Liver (tissue), 3 donors: ENCODE results near the gene KRTAP5-6.
"Not testable (repeated sequence)": the region's sequence is repeated elsewhere in the genome, so short reads cannot be mapped to it uniquely, and the experiment has no call there.

Experiments
- EGR1 ChIP-seq, 2 donors: IDR thresholded peaks; 2 replicates each; pipeline ENCODE4 v1.6.1; 2016 to 2018; ENCODE audit warnings: antibody characterized with exemption in 2 of 2, low read depth in 2 of 2
- JUND ChIP-seq, 2 donors: IDR thresholded peaks; 2 replicates each; pipeline ENCODE4 v1.6.1; 2016; ENCODE audit warnings: antibody characterized with exemption in 2 of 2
- MAX ChIP-seq: IDR thresholded peaks from 2 replicates; pipeline ENCODE4 v1.6.1; 2016; ENCODE audit warnings: antibody characterized with exemption
- RAD21 ChIP-seq, 2 donors: IDR thresholded peaks; 2 replicates each; pipeline ENCODE4 v1.6.1; 2016; ENCODE audit warnings: antibody characterized with exemption in 2 of 2, mild to moderate bottlenecking in 2 of 2
- RXRA ChIP-seq, 2 donors: IDR thresholded peaks; 2 replicates each; pipeline ENCODE4 v1.6.1; 2017 to 2018; ENCODE audit warnings: antibody characterized with exemption in 2 of 2, mild to moderate bottlenecking in 1 of 2
- SP1 ChIP-seq: IDR thresholded peaks from 2 replicates; pipeline ENCODE4 v1.6.1; 2018; ENCODE audit warnings: antibody characterized with exemption, mild to moderate bottlenecking
- TAF1 ChIP-seq: conservative IDR thresholded peaks from 2 replicates; pipeline ENCODE4 v1.6.1; 2016; ENCODE audit warnings: antibody characterized with exemption, mild to moderate bottlenecking
- YY1 ChIP-seq: IDR thresholded peaks from 2 replicates; pipeline ENCODE4 v1.6.1; 2016; ENCODE audit warnings: antibody characterized with exemption, mild to moderate bottlenecking
- TF ChIP-seq, protein P1 (sequence below): fragments of 150-350 bp; IDR thresholded peaks from 2 replicates; pipeline ENCODE4 v1.5.1; 2017; ENCODE audit warnings: improper control_type of control experiment, low read depth, low read length; ENCODE audit not compliant: missing input control
- TF ChIP-seq, protein P2 (sequence below): IDR thresholded peaks from 2 replicates; pipeline ENCODE4 v1.6.1; 2016; ENCODE audit warnings: antibody characterized with exemption, mild to moderate bottlenecking
- TF ChIP-seq, protein P3 (sequence below): IDR thresholded peaks from 2 replicates; pipeline ENCODE4 v1.6.1; 2016; ENCODE audit warnings: antibody characterized with exemption
- donor health status: healthy.
- donor health status: healthy.

GRCh38 chr11:1689250-1690166 is 7.5 kb upstream of the KRTAP5-6 start:
- TF ChIP-seq, protein P1, sequence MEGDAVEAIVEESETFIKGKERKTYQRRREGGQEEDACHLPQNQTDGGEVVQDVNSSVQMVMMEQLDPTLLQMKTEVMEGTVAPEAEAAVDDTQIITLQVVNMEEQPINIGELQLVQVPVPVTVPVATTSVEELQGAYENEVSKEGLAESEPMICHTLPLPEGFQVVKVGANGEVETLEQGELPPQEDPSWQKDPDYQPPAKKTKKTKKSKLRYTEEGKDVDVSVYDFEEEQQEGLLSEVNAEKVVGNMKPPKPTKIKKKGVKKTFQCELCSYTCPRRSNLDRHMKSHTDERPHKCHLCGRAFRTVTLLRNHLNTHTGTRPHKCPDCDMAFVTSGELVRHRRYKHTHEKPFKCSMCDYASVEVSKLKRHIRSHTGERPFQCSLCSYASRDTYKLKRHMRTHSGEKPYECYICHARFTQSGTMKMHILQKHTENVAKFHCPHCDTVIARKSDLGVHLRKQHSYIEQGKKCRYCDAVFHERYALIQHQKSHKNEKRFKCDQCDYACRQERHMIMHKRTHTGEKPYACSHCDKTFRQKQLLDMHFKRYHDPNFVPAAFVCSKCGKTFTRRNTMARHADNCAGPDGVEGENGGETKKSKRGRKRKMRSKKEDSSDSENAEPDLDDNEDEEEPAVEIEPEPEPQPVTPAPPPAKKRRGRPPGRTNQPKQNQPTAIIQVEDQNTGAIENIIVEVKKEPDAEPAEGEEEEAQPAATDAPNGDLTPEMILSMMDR: not testable (repeated sequence)
- not testable (repeated sequence) for TF ChIP-seq EGR1 (IDR thresholded peaks at IDR 0.05; ENCODE audit: low read depth in 2 of 2); TAF1
- peak; percentile 19 for TF ChIP-seq YY1
- peak; percentile 71 for TF ChIP-seq MAX
- TF ChIP-seq RAD21 (IDR thresholded peaks at IDR 0.05): peak in 1 of 2 donors; percentile 34
- TF ChIP-seq, protein P2, sequence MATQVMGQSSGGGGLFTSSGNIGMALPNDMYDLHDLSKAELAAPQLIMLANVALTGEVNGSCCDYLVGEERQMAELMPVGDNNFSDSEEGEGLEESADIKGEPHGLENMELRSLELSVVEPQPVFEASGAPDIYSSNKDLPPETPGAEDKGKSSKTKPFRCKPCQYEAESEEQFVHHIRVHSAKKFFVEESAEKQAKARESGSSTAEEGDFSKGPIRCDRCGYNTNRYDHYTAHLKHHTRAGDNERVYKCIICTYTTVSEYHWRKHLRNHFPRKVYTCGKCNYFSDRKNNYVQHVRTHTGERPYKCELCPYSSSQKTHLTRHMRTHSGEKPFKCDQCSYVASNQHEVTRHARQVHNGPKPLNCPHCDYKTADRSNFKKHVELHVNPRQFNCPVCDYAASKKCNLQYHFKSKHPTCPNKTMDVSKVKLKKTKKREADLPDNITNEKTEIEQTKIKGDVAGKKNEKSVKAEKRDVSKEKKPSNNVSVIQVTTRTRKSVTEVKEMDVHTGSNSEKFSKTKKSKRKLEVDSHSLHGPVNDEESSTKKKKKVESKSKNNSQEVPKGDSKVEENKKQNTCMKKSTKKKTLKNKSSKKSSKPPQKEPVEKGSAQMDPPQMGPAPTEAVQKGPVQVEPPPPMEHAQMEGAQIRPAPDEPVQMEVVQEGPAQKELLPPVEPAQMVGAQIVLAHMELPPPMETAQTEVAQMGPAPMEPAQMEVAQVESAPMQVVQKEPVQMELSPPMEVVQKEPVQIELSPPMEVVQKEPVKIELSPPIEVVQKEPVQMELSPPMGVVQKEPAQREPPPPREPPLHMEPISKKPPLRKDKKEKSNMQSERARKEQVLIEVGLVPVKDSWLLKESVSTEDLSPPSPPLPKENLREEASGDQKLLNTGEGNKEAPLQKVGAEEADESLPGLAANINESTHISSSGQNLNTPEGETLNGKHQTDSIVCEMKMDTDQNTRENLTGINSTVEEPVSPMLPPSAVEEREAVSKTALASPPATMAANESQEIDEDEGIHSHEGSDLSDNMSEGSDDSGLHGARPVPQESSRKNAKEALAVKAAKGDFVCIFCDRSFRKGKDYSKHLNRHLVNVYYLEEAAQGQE: not testable (repeated sequence)
- TF ChIP-seq SP1: peak; percentile 89
- peak in 1 of 2 donors; percentile 46 for TF ChIP-seq JUND (IDR thresholded peaks at IDR 0.05)
- TF ChIP-seq, protein P3, sequence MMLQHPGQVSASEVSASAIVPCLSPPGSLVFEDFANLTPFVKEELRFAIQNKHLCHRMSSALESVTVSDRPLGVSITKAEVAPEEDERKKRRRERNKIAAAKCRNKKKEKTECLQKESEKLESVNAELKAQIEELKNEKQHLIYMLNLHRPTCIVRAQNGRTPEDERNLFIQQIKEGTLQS: peak; percentile 45
- TF ChIP-seq RXRA (IDR thresholded peaks at IDR 0.05): peak; percentile 86 to 88
